Heart left ventricle (tissue), 16 donors: ENCODE data around the gene KRT5. TPM values are rescaled to one million over a fixed set of nuclear protein-coding genes. Genes with fewer than 3 reads are reported as not detected.
"Not testable (repeated sequence)": the region's sequence is repeated elsewhere in the genome, so short reads cannot be mapped to it uniquely, and the experiment has no call there.

Experiments used
- ATAC-seq, 4 donors: fragments of 200-7000 bp; cut with Tn5 transposase; one replicate each; pipeline ENCODE4 v1.9.1; 2020 to 2022; ENCODE audit warnings: moderate library complexity in 4 of 4, mild to moderate bottlenecking in 3 of 4, moderate number of reproducible peaks in 1 of 4
- DNase-seq, 5 donors: peaks; one replicate each; pipeline ENCODE4 v3.0.0-alpha.2; 2020
- H3K27ac ChIP-seq, 12 donors: fragments of 200-600 bp; sonication (generic) in 4 of 12; one replicate each; pipeline versions ENCODE4 v1.5.0 to v1.8.0; 2016 to 2022; ENCODE audit warnings: mild to moderate bottlenecking in 2 of 12
- H3K27me3 ChIP-seq, 9 donors: fragments of 200-600 bp; sonication (generic) in 2 of 9; one replicate each; pipeline versions ENCODE4 v1.5.1 to v1.8.0; 2016 to 2022; ENCODE audit warnings: mild to moderate bottlenecking in 3 of 9
- H3K36me3 ChIP-seq, 9 donors: fragments of 200-600 bp; sonication (generic) in 2 of 9; one replicate each; pipeline versions ENCODE4 v1.5.0 to v1.8.0; 2018 to 2022; ENCODE audit warnings: mild to moderate bottlenecking in 2 of 9
- H3K4me1 ChIP-seq, 12 donors: fragments of 200-600 bp; sonication (generic) in 4 of 12; one replicate each; pipeline versions ENCODE4 v1.5.0 to v1.8.0; 2016 to 2022; ENCODE audit warnings: mild to moderate bottlenecking in 3 of 12
- H3K4me3 ChIP-seq, 12 donors: fragments of 200-600 bp; sonication (generic) in 4 of 12; one replicate each; pipeline versions ENCODE4 v1.5.0 to v1.8.0; 2017 to 2022; ENCODE audit warnings: mild to moderate bottlenecking in 9 of 12, moderate library complexity in 4 of 12
- H3K9me3 ChIP-seq, 12 donors: fragments of 200-600 bp; sonication (generic) in 4 of 12; one replicate each; pipeline versions ENCODE4 v1.5.0 to v1.8.0; 2016 to 2022; ENCODE audit warnings: mild to moderate bottlenecking in 1 of 12
- CTCF ChIP-seq, 12 donors: fragments of 200-600 bp; sonication (generic) in 4 of 12; IDR thresholded peaks; one replicate each; pipeline versions ENCODE4 v1.5.0 to v1.8.0; 2018 to 2022; ENCODE audit warnings: antibody characterized with exemption in 12 of 12, mild to moderate bottlenecking in 5 of 12
- POLR2A ChIP-seq, 2 donors: fragments of 450-650 bp; IDR thresholded peaks; one replicate each; pipeline ENCODE4 v1.6.1; 2017; ENCODE audit warnings: antibody characterized with exemption in 2 of 2, mild to moderate bottlenecking in 2 of 2, moderate library complexity in 2 of 2
- whole genome bisulfite sequencing, 4 donors: extraction: QIAGEN DNeasy Blood & Tissue Kit in 2 of 4; methylation state at CpG; one replicate each; pipeline versions ENCODE4 v1.1.5 to v1.1.7; 2013 to 2018; 5-methylcytosine and 5-hydroxymethylcytosine counted together
- intact Hi-C, 10 donors: fragments of 100-400 bp; cut with DNase I; formaldehyde crosslinking; loops; one replicate each; pipeline versions ENCODE4 v1.11.1 to v1.14.2; 2022
- polyA plus RNA-seq, 2 donors: library from polyadenylated mRNA; stranded (reverse); fragments of 200-250 nt; gene quantifications; one replicate each; pipeline ENCODE4 v1.2.3, GENCODE V29; 2013
- total RNA-seq, 9 donors: library from RNA; depleted of rRNA in 2 of 9; stranded (reverse); fragments of >200 nt in 2 of 9; fragmentation: NEBNext Ultra II Directional in 3 of 9; extraction: Animal tissue kit (Norgen Biotek cat#: 25700) in 3 of 9; gene quantifications; one replicate each; pipeline versions ENCODE4 v1.1.0 to v1.2.4, GENCODE V29; 2016 to 2023
- donor health status: ischemic (EF 13 %, LVEDD 7.1; RV severe dilation, severe dysfunction).
- donor health status: healthy with polysubstance abuse.
- donor health status: DM: no; HTN: yes; CAD: no.
- donor health status: DM: no; HTN: no; CAD: no.
- donor health status: ischemic (EF 25% LVEDD 6.9; RV normal size, moderate dysfunction).
- donor health status: ischemic (EF 25% LVEDD 5.7; RV mildly dilated, moderate dysfunction).
- donor health status: healthy.
- donor health status: DM: yes; HTN: yes; CAD: no.
- donor health status: ischemic (EF 35%, LVEDD 5.7; RV mildly dilated, moderate dysfunction).
- donor health status: nonischemic (EF 11% LVEDD 7.7; RV severe dilation, severe dysfunction).
- donor health status: DM: yes; HTN: yes; CAD: no.
- donor health status: PGD.
- donor health status: ischemic (EF 29% LVEDD 5.4; RV normal size, mild dysfunction).
- donor health status: nonischemic (EF 23%, LVEDD 6.1; RV moderate dilation, normal function).

The KRT5 gene
- total and polyA plus RNA-seq, 11 donors: 0.40 to 3.4 TPM; not detected in 9

- Histone ChIP-seq H3K27ac (no peak overlapping the region), H3K4me3 (no peak overlapping the region), H3K4me1 (peaks cover 0 to 1% (median 0%) of the 10 kb centered on the region in 12 donors), H3K36me3 (no peaks in the 10 kb centered on the region), H3K27me3 (peaks cover 0 to 19% (median 0%) of the 10 kb centered on the region in 9 donors), H3K9me3 (peaks cover 0 to 8% (median 0%) of the 10 kb centered on the region in 12 donors)
- TF ChIP-seq CTCF (IDR thresholded peaks at IDR 0.05): no peak
- no peak for TF ChIP-seq POLR2A (IDR thresholded peaks at IDR 0.05)
- intact Hi-C loops: loop anchor here in 4 of 10 donors (10.0 kb wide), 2 partner anchors 117 to 347 kb away; partner anchors contain the start of gene KRT84 (in 1 of the 4)
- 83 to 91% (median 90%) methylated on average over 7 of the region's 7 CpGs for WGBS, 4 donors
- DNase-seq (no peak), ATAC-seq (no peak)
These were observed 18.7 kb downstream of the KRT5 start for GRCh38 chr12:52501490-52501889.

- H3K9me3 ChIP-seq, DNase-seq, H3K4me3 ChIP-seq, H3K27ac ChIP-seq, ATAC-seq, H3K36me3 ChIP-seq: not testable (repeated sequence)
- 79 to 85% (median 82%) methylated on average over 6 of the region's 6 CpGs for WGBS, 4 donors
- H3K4me1 ChIP-seq: peaks cover 0 to 10% (median under 1%) of the 10 kb centered on the region in 12 donors
- intact Hi-C loops: loop anchor here in 4 of 10 donors (10.0 kb wide), 2 partner anchors 116 to 346 kb away; partner anchors contain the start of gene KRT84 (in 1 of the 4)
- H3K27me3 ChIP-seq: peaks cover 0 to 16% (median 0%) of the 10 kb centered on the region in 9 donors
These were observed 19.6 kb downstream of the KRT5 start for GRCh38 chr12:52500574-52500973.

DNA sequence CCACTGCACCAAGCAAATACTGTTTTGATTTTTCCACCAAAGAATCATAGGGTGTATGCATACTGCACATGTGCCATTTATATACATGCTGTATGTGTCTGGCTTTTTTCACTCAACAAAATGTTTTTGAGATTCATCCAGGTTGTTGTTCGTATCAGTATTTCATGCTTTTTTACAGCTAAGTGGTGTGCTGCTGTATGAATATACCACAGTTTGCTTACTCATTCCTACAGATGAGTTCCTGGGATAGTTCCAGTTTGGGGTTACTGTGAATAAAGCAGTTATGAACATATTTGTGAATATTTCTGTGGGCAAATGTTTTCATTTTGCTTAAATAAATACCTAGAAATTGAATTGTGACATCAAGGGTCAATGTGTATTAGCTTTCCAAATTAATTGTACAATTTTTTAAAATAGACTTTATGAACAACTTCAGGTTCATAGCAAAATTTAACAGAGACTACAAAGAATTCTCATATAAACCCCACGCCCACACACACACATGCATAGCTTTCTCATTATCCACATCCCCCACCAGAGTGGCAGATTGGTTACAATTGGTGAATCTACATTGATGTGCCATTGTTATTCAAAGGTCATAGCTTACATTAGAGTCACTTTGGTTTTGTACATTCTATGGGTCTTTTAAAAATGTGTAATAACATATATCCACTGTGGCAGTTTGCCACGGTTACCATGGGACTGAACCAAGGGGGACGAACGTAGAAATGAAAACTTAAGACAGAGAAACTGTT lies 20.2 kb downstream of the KRT5 start:
- no peak for ATAC-seq
- no peak for TF ChIP-seq CTCF (IDR thresholded peaks at IDR 0.05)
- TF ChIP-seq POLR2A (IDR thresholded peaks at IDR 0.05): no peak
- no peak overlapping the region for H3K4me3 ChIP-seq
- H3K4me1 ChIP-seq: peaks cover 0 to 16% (median 1%) of the 10 kb centered on the region in 12 donors
- no peaks in the 10 kb centered on the region for H3K36me3 ChIP-seq
- H3K27ac ChIP-seq: no peak overlapping the region
- H3K27me3 ChIP-seq: peaks cover 0 to 11% (median 0%) of the 10 kb centered on the region in 9 donors
- WGBS, 4 donors: 81 to 87% (median 86%) methylated on average over 5 of the region's 5 CpGs
- DNase-seq: no peak
- intact Hi-C loops: loop anchor here in 5 of 10 donors (10.0 kb wide), 3 partner anchors 85 to 345 kb away; partner anchors contain the start of gene KRT84 (in 1 of the 5)
- peaks cover 0 to 8% (median 0%) of the 10 kb centered on the region in 12 donors for H3K9me3 ChIP-seq

DNA sequence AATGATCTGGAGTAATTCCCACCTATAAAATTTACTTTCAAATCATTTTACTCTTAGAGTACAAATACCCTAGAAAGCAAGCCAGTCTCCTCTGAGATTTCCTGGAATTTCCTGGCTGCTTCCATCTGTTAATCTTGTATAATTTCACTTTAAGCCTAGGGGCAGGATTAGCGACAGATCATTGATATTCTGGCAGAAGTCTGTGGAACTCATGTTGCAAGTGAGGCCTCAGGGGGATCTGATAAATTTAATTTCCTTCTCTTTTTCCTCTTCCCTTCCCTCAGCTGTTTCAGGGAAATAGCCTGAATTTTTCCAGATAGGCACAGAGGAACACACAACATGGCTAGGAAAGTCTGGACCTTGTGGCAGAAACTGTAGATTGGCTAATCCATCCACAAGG lies 21.2 kb downstream of the KRT5 start:
- Histone ChIP-seq H3K4me1 (peaks cover 0 to 25% (median 5%) of the 10 kb centered on the region in 12 donors), H3K4me3 (no peak overlapping the region), H3K27me3 (peaks cover 0 to 4% (median 0%) of the 10 kb centered on the region in 9 donors), H3K36me3 (no peaks in the 10 kb centered on the region), H3K9me3 (peaks cover 0 to 8% (median 0%) of the 10 kb centered on the region in 12 donors), H3K27ac (no peak overlapping the region)
- DNase-seq (no peak), ATAC-seq (no peak)
- 31 to 58% (median 45%) methylated on average over 1 of the region's 1 CpG for WGBS, 4 donors
- TF ChIP-seq CTCF (IDR thresholded peaks at IDR 0.05) (no peak), POLR2A (IDR thresholded peaks at IDR 0.05) (no peak)
- intact Hi-C loops: loop anchor here in 1 of 10 donors (10.0 kb wide), 1 partner anchor 84 kb away; no protein-coding TSS in a partner anchor
